AG10803 (cell line): Measurements from ENCODE around the gene ARL4C.
A peak's percentile ranks its signal among the peaks of the same experiment; 100 is the strongest.

ENCODE experiments used
- DNase-seq: peaks from one replicate; pipeline ENCODE4 v3.0.0; 2010; ENCODE audit warnings: low read depth
- H3K4me3 ChIP-seq: 2 replicates; pipeline ENCODE4 v1.5.1; 2011; ENCODE audit warnings: mild to moderate bottlenecking, low read length, control low read depth
- CTCF ChIP-seq: conservative IDR thresholded peaks from 2 replicates; pipeline ENCODE4 v1.5.1; 2011; ENCODE audit warnings: mild to moderate bottlenecking, low read length, control low read depth, inconsistent platforms

Gene ARL4C

GRCh38 chr2:234447189-234447588, 49.7 kb downstream of the ARL4C start:
- TF ChIP-seq CTCF = no peak
- H3K4me3 ChIP-seq = no peak overlapping the region
- no peak for DNase-seq

GRCh38 chr2:234446404-234447076, 50.3 kb downstream of the ARL4C start:
- TF ChIP-seq CTCF = no peak
- no peak overlapping the region for H3K4me3 ChIP-seq
- DNase-seq = no peak

- H3K4me3 ChIP-seq = no peak overlapping the region
- no peak for TF ChIP-seq CTCF
- peak; percentile 92 for DNase-seq
Measured at GRCh38 chr2:234444893-234445292, 52.0 kb downstream of the ARL4C start.

GRCh38 chr2:234444242-234444730, 52.6 kb downstream of the ARL4C start:
- no peak for DNase-seq
- no peak overlapping the region for H3K4me3 ChIP-seq
- TF ChIP-seq CTCF = no peak
